HL-60 (cell line): ENCODE results near the gene CCDC127.
"Not testable (repeated sequence)": the region's sequence is repeated elsewhere in the genome, so short reads cannot be mapped to it uniquely, and the experiment has no call there.

Experiments
- POLR2AphosphoS5 ChIP-seq: IDR thresholded peaks from 2 replicates; pipeline ENCODE4 v1.6.1; 2012; ENCODE audit warnings: low read depth
- TF ChIP-seq, protein P1 (sequence below): IDR thresholded peaks from one replicate; pipeline ENCODE4 v1.5.1; 2011; ENCODE audit warnings: low read length, control low read depth, inconsistent platforms; ENCODE audit not compliant: insufficient read depth
- TF ChIP-seq, protein P2 (sequence below): IDR thresholded peaks from 2 replicates; pipeline ENCODE4 v1.6.1; 2012; ENCODE audit warnings: low read depth; ENCODE audit not compliant: insufficient replicate concordance

DNA sequence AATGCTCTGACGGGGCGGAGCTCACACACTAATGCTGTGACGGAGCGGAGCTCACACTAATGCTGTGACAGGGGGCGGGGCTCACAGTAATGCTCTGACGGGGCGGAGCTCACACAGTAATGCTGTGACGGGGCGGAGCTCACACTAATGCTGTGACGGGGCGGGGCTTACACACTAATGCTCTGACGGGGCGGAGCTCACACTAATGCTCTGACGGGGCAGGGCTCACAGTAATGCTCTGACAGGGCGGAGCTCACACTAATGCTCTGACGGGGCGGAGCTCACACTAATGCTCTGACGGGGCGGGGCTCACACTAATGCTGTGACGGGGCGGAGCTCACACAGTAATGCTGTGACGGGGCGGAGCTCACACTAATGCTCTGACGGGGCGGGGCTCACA is 53.2 kb downstream of the CCDC127 start:
- TF ChIP-seq, protein P1, sequence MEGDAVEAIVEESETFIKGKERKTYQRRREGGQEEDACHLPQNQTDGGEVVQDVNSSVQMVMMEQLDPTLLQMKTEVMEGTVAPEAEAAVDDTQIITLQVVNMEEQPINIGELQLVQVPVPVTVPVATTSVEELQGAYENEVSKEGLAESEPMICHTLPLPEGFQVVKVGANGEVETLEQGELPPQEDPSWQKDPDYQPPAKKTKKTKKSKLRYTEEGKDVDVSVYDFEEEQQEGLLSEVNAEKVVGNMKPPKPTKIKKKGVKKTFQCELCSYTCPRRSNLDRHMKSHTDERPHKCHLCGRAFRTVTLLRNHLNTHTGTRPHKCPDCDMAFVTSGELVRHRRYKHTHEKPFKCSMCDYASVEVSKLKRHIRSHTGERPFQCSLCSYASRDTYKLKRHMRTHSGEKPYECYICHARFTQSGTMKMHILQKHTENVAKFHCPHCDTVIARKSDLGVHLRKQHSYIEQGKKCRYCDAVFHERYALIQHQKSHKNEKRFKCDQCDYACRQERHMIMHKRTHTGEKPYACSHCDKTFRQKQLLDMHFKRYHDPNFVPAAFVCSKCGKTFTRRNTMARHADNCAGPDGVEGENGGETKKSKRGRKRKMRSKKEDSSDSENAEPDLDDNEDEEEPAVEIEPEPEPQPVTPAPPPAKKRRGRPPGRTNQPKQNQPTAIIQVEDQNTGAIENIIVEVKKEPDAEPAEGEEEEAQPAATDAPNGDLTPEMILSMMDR = not testable (repeated sequence)
- TF ChIP-seq POLR2AphosphoS5 = not testable (repeated sequence)
- TF ChIP-seq, protein P2, sequence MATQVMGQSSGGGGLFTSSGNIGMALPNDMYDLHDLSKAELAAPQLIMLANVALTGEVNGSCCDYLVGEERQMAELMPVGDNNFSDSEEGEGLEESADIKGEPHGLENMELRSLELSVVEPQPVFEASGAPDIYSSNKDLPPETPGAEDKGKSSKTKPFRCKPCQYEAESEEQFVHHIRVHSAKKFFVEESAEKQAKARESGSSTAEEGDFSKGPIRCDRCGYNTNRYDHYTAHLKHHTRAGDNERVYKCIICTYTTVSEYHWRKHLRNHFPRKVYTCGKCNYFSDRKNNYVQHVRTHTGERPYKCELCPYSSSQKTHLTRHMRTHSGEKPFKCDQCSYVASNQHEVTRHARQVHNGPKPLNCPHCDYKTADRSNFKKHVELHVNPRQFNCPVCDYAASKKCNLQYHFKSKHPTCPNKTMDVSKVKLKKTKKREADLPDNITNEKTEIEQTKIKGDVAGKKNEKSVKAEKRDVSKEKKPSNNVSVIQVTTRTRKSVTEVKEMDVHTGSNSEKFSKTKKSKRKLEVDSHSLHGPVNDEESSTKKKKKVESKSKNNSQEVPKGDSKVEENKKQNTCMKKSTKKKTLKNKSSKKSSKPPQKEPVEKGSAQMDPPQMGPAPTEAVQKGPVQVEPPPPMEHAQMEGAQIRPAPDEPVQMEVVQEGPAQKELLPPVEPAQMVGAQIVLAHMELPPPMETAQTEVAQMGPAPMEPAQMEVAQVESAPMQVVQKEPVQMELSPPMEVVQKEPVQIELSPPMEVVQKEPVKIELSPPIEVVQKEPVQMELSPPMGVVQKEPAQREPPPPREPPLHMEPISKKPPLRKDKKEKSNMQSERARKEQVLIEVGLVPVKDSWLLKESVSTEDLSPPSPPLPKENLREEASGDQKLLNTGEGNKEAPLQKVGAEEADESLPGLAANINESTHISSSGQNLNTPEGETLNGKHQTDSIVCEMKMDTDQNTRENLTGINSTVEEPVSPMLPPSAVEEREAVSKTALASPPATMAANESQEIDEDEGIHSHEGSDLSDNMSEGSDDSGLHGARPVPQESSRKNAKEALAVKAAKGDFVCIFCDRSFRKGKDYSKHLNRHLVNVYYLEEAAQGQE = not testable (repeated sequence)
